GM12892 (cell line): ENCODE data around the gene ZBTB46.
"Not testable (repeated sequence)": the region's sequence is repeated elsewhere in the genome, so short reads cannot be mapped to it uniquely, and the experiment has no call there.

Experiments
- DNase-seq: peaks from one replicate; pipeline ENCODE4 v3.0.0; 2011; ENCODE audit not compliant: insufficient read length
- FAIRE-seq: peaks from 2 replicates; lab custom pipeline; 2011; peaks lifted over from hg19 to GRCh38; lab: Jason Lieb, UNC
- POLR2A ChIP-seq: IDR thresholded peaks from 2 replicates; pipeline ENCODE4 v1.6.1; 2011; ENCODE audit warnings: low read depth, low read length, control low read depth
- POLR2AphosphoS5 ChIP-seq: IDR thresholded peaks from 2 replicates; pipeline ENCODE4 v1.6.1; 2011; ENCODE audit warnings: low read depth, low read length, control low read depth
- TAF1 ChIP-seq: IDR thresholded peaks from 2 replicates; pipeline ENCODE4 v1.6.1; 2011; ENCODE audit warnings: low read depth, mild to moderate bottlenecking, control low read depth, low read length, borderline replicate concordance

Gene ZBTB46

GRCh38 chr20:63819224-63819921 is 11.7 kb downstream of the ZBTB46 start:
- DNase-seq (no peak), FAIRE-seq (no peak)
- TF ChIP-seq POLR2AphosphoS5 (no peak), TAF1 (no peak), POLR2A (no peak)

GRCh38 chr20:63815615-63816253 is 15.3 kb downstream of the ZBTB46 start:
- TF ChIP-seq POLR2AphosphoS5 (no peak), POLR2A (no peak), TAF1 (no peak)
- DNase-seq (no peak), FAIRE-seq (no peak)

GRCh38 chr20:63814891-63815614 is 16.0 kb downstream of the ZBTB46 start:
- FAIRE-seq = no peak
- TF ChIP-seq TAF1 (no peak), POLR2AphosphoS5 (no peak)
- no peak for DNase-seq

- no peak for TF ChIP-seq POLR2A
- DNase-seq (no peak), FAIRE-seq (no peak)
Observed at GRCh38 chr20:63811491-63811875, 19.6 kb downstream of the ZBTB46 start.

GRCh38 chr20:63810730-63811490 is 20.2 kb downstream of the ZBTB46 start:
- no peak for TF ChIP-seq POLR2AphosphoS5
- FAIRE-seq (no peak), DNase-seq (no peak)

GRCh38 chr20:63809856-63810255 is 21.2 kb downstream of the ZBTB46 start:
- no peak for TF ChIP-seq TAF1
- FAIRE-seq (no peak), DNase-seq (no peak)

GRCh38 chr20:63808964-63809674 is 21.9 kb downstream of the ZBTB46 start:
- TF ChIP-seq POLR2AphosphoS5 (no peak), TAF1 (no peak), POLR2A (no peak)
- no peak for DNase-seq
- no peak for FAIRE-seq

- FAIRE-seq = no peak
- no peak for DNase-seq
- TF ChIP-seq POLR2A (no peak), POLR2AphosphoS5 (no peak), TAF1 (no peak)
Observed at GRCh38 chr20:63808145-63808724, 22.8 kb downstream of the ZBTB46 start.

GRCh38 chr20:63807654-63808053 is 23.4 kb downstream of the ZBTB46 start:
- TF ChIP-seq POLR2A (no peak), TAF1 (no peak), POLR2AphosphoS5 (no peak)
- DNase-seq (no peak), FAIRE-seq (no peak)

GRCh38 chr20:63804308-63804636 is 26.8 kb downstream of the ZBTB46 start:
- TF ChIP-seq POLR2AphosphoS5 (no peak), POLR2A (no peak), TAF1 (no peak)
- no peak for DNase-seq
- no peak for FAIRE-seq

- TF ChIP-seq TAF1 = no peak
- no peak for TF ChIP-seq POLR2AphosphoS5
- no peak for TF ChIP-seq POLR2A
- DNase-seq (no peak), FAIRE-seq (no peak)
Observed at GRCh38 chr20:63802469-63803240, 28.4 kb downstream of the ZBTB46 start.

GRCh38 chr20:63801174-63801573 is 29.9 kb downstream of the ZBTB46 start:
- not testable (repeated sequence) for DNase-seq, FAIRE-seq

- not testable (repeated sequence) for FAIRE-seq, DNase-seq
Observed at GRCh38 chr20:63800411-63800810, 30.7 kb downstream of the ZBTB46 start.

- not testable (repeated sequence) for DNase-seq, FAIRE-seq
Observed at GRCh38 chr20:63799127-63799526, 31.9 kb downstream of the ZBTB46 start.

GRCh38 chr20:63797175-63797574 is 33.9 kb downstream of the ZBTB46 start:
- FAIRE-seq, DNase-seq: not testable (repeated sequence)
